Upper lobe of right lung (tissue), 1 donor: ENCODE results near the gene GPR158. TPM values are rescaled to one million over a fixed set of nuclear protein-coding genes. Genes with fewer than 3 reads are reported as not detected.
"Not testable (repeated sequence)": the region's sequence is repeated elsewhere in the genome, so short reads cannot be mapped to it uniquely, and the experiment has no call there.

ENCODE experiments used
- ATAC-seq: fragments of 200-7000 bp; cut with Tn5 transposase; one replicate; pipeline ENCODE4 v1.9.1; 2020; ENCODE audit warnings: mild to moderate bottlenecking, moderate library complexity
- DNase-seq: peaks from one replicate; pipeline ENCODE4 v3.0.0-alpha.2; 2020
- H3K27ac ChIP-seq: fragments of 200-600 bp; one replicate; pipeline ENCODE4 v1.8.0; 2022
- H3K27me3 ChIP-seq: fragments of 200-600 bp; one replicate; pipeline ENCODE4 v1.8.0; 2022; ENCODE audit warnings: mild to moderate bottlenecking
- H3K36me3 ChIP-seq: fragments of 200-600 bp; one replicate; pipeline ENCODE4 v1.8.0; 2022
- H3K4me1 ChIP-seq: fragments of 200-600 bp; one replicate; pipeline ENCODE4 v1.8.0; 2022
- H3K4me3 ChIP-seq: fragments of 200-600 bp; one replicate; pipeline ENCODE4 v1.8.0; 2022; ENCODE audit warnings: mild to moderate bottlenecking
- H3K9me3 ChIP-seq: fragments of 200-600 bp; one replicate; pipeline ENCODE4 v1.8.0; 2022
- intact Hi-C: fragments of 100-400 bp; cut with DNase I; formaldehyde crosslinking; loops from one replicate; pipeline ENCODE4 v1.11.0; 2022
- total RNA-seq: library from RNA; stranded (reverse); fragmentation: NEBNext Ultra II Directional; extraction: Animal tissue kit (Norgen Biotek cat#: 25700); gene quantifications from one replicate; pipeline ENCODE4 v1.2.1, GENCODE V29; 2021
- TF ChIP-seq, protein P1 (sequence below): fragments of 200-600 bp; IDR thresholded peaks from one replicate; pipeline ENCODE4 v1.8.0; 2022; ENCODE audit warnings: antibody characterized with exemption
- donor health status: DM: no; HTN: yes; CAD: no; lungs with severe emphysema.

GPR158 gene
- total RNA-seq, 1 donor from 2014 or later, result not detected

DNA sequence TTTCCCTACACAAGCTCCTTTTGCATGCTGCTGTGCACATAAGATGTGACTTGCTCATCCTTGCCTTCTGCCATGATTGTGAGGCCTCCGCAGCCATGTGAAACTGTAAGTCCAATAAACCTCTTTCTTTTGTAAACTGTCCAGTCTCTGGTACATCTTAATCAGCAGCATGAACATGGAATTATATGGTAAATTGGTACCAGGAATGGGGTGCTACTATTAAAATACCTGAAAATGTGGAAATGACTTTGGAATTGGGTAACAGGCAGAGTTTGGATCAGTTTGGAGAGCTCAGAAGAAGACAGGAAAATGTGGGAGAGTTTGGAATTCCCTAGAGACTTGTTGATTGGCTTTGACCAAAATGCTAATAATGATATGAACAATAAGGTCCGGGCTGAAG is 181.8 kb downstream of the GPR158 start:
- no peaks in the 10 kb centered on the region for H3K4me1 ChIP-seq
- intact Hi-C loops, result no loop called here
- peaks cover 23% of the 10 kb centered on the region for H3K9me3 ChIP-seq
- DNase-seq (no peak), ATAC-seq (no peak)
- no peak overlapping the region for H3K4me3 ChIP-seq
- H3K27me3 ChIP-seq, result no peaks in the 10 kb centered on the region
- H3K36me3 ChIP-seq, result no peaks in the 10 kb centered on the region
- H3K27ac ChIP-seq, result no peak overlapping the region
- TF ChIP-seq, protein P1, sequence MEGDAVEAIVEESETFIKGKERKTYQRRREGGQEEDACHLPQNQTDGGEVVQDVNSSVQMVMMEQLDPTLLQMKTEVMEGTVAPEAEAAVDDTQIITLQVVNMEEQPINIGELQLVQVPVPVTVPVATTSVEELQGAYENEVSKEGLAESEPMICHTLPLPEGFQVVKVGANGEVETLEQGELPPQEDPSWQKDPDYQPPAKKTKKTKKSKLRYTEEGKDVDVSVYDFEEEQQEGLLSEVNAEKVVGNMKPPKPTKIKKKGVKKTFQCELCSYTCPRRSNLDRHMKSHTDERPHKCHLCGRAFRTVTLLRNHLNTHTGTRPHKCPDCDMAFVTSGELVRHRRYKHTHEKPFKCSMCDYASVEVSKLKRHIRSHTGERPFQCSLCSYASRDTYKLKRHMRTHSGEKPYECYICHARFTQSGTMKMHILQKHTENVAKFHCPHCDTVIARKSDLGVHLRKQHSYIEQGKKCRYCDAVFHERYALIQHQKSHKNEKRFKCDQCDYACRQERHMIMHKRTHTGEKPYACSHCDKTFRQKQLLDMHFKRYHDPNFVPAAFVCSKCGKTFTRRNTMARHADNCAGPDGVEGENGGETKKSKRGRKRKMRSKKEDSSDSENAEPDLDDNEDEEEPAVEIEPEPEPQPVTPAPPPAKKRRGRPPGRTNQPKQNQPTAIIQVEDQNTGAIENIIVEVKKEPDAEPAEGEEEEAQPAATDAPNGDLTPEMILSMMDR, result no peak

DNA sequence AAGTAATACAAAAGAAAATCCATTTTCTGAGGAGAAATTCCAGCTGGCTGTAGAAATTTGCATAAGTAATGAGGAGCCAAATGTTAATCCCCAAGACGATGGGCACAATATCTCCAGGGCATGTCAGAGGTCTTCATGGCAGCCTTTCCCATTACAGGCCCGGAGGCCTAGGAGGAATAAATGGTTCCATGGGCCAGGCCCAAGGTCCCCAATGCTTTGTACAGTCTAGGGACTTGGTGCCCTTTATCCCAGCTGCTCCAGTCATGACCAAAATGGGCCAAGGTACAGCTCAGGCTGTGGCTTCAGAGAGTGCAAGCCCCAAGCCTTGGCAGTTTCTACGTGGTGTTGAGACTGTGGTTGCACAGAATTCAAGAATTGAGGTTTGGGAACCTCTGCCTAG is 182.5 kb downstream of the GPR158 start:
- Histone ChIP-seq H3K4me3 (no peak overlapping the region), H3K27ac (no peak overlapping the region), H3K4me1 (no peaks in the 10 kb centered on the region), H3K36me3 (no peaks in the 10 kb centered on the region), H3K27me3 (no peaks in the 10 kb centered on the region), H3K9me3 (peaks cover 30% of the 10 kb centered on the region)
- no peak for DNase-seq
- TF ChIP-seq, protein P1, result no peak
- intact Hi-C loops, result no loop called here
- no peak for ATAC-seq

DNA sequence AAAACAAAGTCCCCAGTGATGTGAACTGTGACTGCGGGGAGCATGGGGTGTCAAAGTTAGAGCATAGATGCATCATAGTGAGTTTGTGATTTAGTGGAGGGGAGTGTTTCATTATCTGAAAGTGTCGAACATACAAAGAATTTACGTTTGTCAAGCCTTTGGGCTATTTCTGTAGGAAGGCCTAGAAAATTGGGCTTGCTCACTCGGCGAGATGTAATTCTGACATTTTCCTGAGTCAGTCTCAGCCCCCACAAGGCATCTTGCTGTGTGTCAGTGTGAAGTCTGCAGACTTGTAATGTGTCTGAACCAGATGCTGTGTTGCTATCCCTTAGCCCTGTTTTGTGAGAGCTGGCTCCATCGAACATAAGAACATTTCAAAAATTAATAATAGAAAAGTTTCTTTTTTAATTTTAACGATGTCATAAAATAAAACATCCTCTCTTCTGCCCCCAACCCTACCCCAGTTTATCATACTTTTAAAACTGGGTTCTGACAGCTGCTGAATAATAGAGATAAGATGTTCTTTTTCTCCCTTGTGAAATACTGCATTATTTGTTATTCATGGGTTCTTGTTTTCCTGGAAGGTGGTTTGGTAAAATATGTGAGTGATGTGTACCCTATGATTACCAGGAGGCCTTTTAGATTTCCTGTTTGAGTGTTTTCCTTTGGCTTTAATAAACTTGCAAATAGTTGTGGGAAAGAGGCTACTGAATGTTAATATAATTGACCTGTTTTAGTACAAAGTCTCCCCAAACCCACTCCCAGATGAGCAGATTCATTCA is 207.4 kb downstream of the GPR158 start:
- DNase-seq (no peak), ATAC-seq (no peak)
- H3K4me3 ChIP-seq, result no peak overlapping the region
- no peaks in the 10 kb centered on the region for H3K27me3 ChIP-seq
- intact Hi-C loops, result no loop called here
- no peak overlapping the region for H3K27ac ChIP-seq
- TF ChIP-seq, protein P1, result no peak
- H3K9me3 ChIP-seq, result no peaks in the 10 kb centered on the region
- no peaks in the 10 kb centered on the region for H3K36me3 ChIP-seq
- no peaks in the 10 kb centered on the region for H3K4me1 ChIP-seq

DNA sequence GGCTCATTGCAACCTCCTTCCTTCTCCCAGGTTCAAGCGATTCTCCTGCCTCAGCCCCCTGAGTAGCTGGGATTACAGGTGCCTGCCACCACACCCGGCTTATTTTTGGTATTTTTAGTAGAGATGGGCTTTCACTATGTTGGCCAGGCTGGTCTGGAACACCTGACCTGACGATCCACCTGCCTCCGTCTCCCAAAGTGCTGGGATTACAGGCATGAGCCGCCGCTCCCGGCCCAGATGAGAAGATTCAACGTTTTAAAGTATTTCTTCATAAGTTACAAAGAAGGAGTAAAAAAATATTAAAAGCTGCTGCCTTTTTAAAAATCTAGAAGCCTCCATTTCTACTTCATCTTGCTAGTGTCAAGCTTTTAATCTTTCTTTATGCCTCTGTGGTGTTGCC is 208.1 kb downstream of the GPR158 start:
- H3K27me3 ChIP-seq, H3K36me3 ChIP-seq, DNase-seq, H3K4me1 ChIP-seq, H3K9me3 ChIP-seq, H3K4me3 ChIP-seq, intact Hi-C loops, H3K27ac ChIP-seq, ATAC-seq: not testable (repeated sequence)

DNA sequence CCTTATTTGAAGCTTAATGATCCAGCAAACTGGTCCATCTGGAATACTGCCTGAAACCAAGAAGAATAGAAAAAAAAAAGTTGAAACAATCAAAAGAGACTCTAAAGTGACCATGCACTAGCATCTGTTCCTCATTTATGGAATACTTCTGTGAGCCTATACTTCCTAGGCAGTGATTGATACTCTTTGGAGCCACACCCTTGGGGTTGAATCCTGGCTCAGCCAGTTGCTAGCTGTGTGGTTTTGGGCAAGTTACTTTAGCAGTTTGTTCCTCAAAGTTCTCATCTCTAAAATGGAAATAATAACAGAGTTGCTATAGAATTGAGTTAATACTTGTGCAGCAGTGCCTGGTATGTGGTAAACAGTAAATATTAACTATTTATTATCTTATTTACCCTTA is 208.9 kb downstream of the GPR158 start:
- Histone ChIP-seq H3K4me3 (no peak overlapping the region), H3K27ac (no peak overlapping the region), H3K27me3 (no peaks in the 10 kb centered on the region), H3K4me1 (no peaks in the 10 kb centered on the region), H3K9me3 (no peaks in the 10 kb centered on the region), H3K36me3 (no peaks in the 10 kb centered on the region)
- no peak for ATAC-seq
- no peak for DNase-seq
- TF ChIP-seq, protein P1, result no peak
- intact Hi-C loops, result no loop called here

DNA sequence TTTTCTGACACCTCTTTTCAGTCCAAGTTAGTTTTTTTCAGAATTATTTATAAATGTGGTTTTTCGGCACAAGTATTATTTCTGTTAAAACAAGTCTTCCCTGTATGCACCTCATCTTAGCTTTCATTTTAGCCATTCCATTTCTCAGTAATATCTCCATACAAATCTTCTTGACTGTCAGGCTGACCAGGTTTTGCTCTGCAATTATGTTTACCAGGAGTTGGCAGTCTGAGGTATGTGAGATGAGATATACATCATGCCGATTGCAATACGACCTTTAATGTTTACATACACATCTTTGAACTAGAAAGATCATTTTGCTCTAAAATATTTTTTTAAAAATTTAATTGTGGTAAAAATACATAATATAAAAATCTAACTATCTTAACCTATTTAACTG is 209.8 kb downstream of the GPR158 start:
- H3K27ac ChIP-seq, result no peak overlapping the region
- no peaks in the 10 kb centered on the region for H3K36me3 ChIP-seq
- intact Hi-C loops, result no loop called here
- H3K4me1 ChIP-seq, result no peaks in the 10 kb centered on the region
- TF ChIP-seq, protein P1, result no peak
- H3K4me3 ChIP-seq, result no peak overlapping the region
- ATAC-seq, result no peak
- no peak for DNase-seq
- no peaks in the 10 kb centered on the region for H3K9me3 ChIP-seq
- no peaks in the 10 kb centered on the region for H3K27me3 ChIP-seq
